GM12801 (cell line): ENCODE measurements around the gene TBL3.

Source experiments
- CTCF ChIP-seq: IDR thresholded peaks from one replicate; pipeline ENCODE4 v1.5.1; 2011; ENCODE audit warnings: control low read depth; ENCODE audit not compliant: insufficient read length; ENCODE audit errors: extremely low read depth

Gene TBL3

GRCh38 chr16:1976951-1977874, 5.4 kb downstream of the TBL3 start:
- TF ChIP-seq CTCF = no peak

- no peak for TF ChIP-seq CTCF
Measured at GRCh38 chr16:1977875-1978268, 6.0 kb downstream of the TBL3 start.

- TF ChIP-seq CTCF = no peak
Measured at GRCh38 chr16:1978476-1979120, 6.7 kb downstream of the TBL3 start.

GRCh38 chr16:1979271-1980029, 7.6 kb downstream of the TBL3 start:
- no peak for TF ChIP-seq CTCF

GRCh38 chr16:1980030-1980769, 8.3 kb downstream of the TBL3 start:
- TF ChIP-seq CTCF = no peak

- TF ChIP-seq CTCF = no peak
Measured at GRCh38 chr16:1980770-1981087, 8.9 kb downstream of the TBL3 start.
